GM23338 (cell line): ENCODE measurements around the gene FGFRL1. TPM values are rescaled to one million over a fixed set of nuclear protein-coding genes. Genes with fewer than 3 reads are reported as not detected.

Experiments
- ATAC-seq: fragments of 200-7000 bp; cut with Tn5 transposase; 3 replicates; pipeline ENCODE4 v1.9.1; 2020
- DNase-seq: peaks from one replicate; pipeline ENCODE4 v3.0.0-alpha.2; 2015; ENCODE audit warnings: low spot score
- H2AFZ ChIP-seq: fragments of 200-600 bp; sonication (generic); 2 replicates; pipeline ENCODE4 v1.8.0; 2016; ENCODE audit warnings: antibody characterized with exemption, mild to moderate bottlenecking, moderate library complexity
- H3F3A ChIP-seq: fragments of 200-600 bp; sonication (generic); replicated peaks from 2 replicates; pipeline ENCODE4 v1.8.0; 2017; ENCODE audit warnings: antibody characterized with exemption, mixed run types, low read depth
- H3K27ac ChIP-seq: fragments of 200-600 bp; sonication (generic); 2 replicates; pipeline ENCODE4 v1.6.1; 2016; ENCODE audit warnings: low read depth
- H3K27me3 ChIP-seq: fragments of 200-600 bp; sonication (generic); 2 replicates; pipeline ENCODE4 v1.8.0; 2016; ENCODE audit warnings: mild to moderate bottlenecking, mixed run types, moderate library complexity; ENCODE audit not compliant: insufficient read depth
- H3K36me3 ChIP-seq: fragments of 200-600 bp; sonication (generic); 2 replicates; pipeline ENCODE4 v1.8.0; 2016; ENCODE audit warnings: mild to moderate bottlenecking; ENCODE audit not compliant: insufficient read depth
- H3K4me1 ChIP-seq: fragments of 200-600 bp; sonication (generic); 2 replicates; pipeline ENCODE4 v1.8.0; 2016; ENCODE audit warnings: mild to moderate bottlenecking, moderate library complexity; ENCODE audit not compliant: insufficient read depth
- H3K4me2 ChIP-seq: fragments of 200-600 bp; sonication (generic); 2 replicates; pipeline ENCODE4 v1.7.1; 2017; ENCODE audit warnings: mixed run types
- H3K4me3 ChIP-seq: fragments of 200-600 bp; sonication (generic); 2 replicates; pipeline ENCODE4 v1.6.1; 2016; ENCODE audit warnings: mixed run types
- H3K79me2 ChIP-seq: fragments of 200-600 bp; sonication (generic); replicated peaks from 2 replicates; pipeline ENCODE4 v1.8.0; 2017; ENCODE audit warnings: mild to moderate bottlenecking; ENCODE audit not compliant: insufficient read depth
- H3K9me2 ChIP-seq: fragments of 200-600 bp; sonication (generic); 2 replicates; pipeline ENCODE4 v1.8.0; 2017; ENCODE audit not compliant: insufficient read depth
- H4K20me1 ChIP-seq: fragments of 200-600 bp; sonication (generic); replicated peaks from 2 replicates; pipeline ENCODE4 v1.8.0; 2017; ENCODE audit warnings: mild to moderate bottlenecking; ENCODE audit not compliant: insufficient read depth
- H3K27ac Mint-ChIP-seq: 2 replicates; pipeline ENCODE4 v1.8.0; 2020; ENCODE audit warnings: inconsistent platforms, mild to moderate bottlenecking, moderate library complexity, mixed read lengths
- H3K27me3 Mint-ChIP-seq: 3 replicates; pipeline ENCODE4 v1.8.0; 2022; ENCODE audit warnings: low read depth, mild to moderate bottlenecking, moderate library complexity, mixed read lengths, inconsistent platforms; ENCODE audit not compliant: insufficient read depth, poor library complexity
- H3K36me3 Mint-ChIP-seq: 3 replicates; pipeline ENCODE4 v1.8.0; 2021; ENCODE audit warnings: low read depth, mild to moderate bottlenecking, inconsistent platforms, moderate library complexity, mixed read lengths
- H3K4me1 Mint-ChIP-seq: 3 replicates; pipeline ENCODE4 v1.8.0; 2020; ENCODE audit warnings: mild to moderate bottlenecking, inconsistent platforms, mixed read lengths
- H3K4me3 Mint-ChIP-seq: 3 replicates; pipeline ENCODE4 v1.8.0; 2021; ENCODE audit warnings: moderate library complexity, mild to moderate bottlenecking, inconsistent platforms, mixed read lengths
- H3K9me3 Mint-ChIP-seq: 3 replicates; pipeline ENCODE4 v1.8.0; 2020; ENCODE audit warnings: moderate library complexity, mild to moderate bottlenecking, inconsistent platforms, mixed read lengths
- CREB1 ChIP-seq: fragments of 250-450 bp; sonication (Bioruptor Pico); IDR thresholded peaks from 2 replicates; pipeline ENCODE4 v1.5.0; 2020; ENCODE audit warnings: low read depth, mild to moderate bottlenecking, moderate library complexity
- CTCF ChIP-seq, 2 experiments: fragments of 200-600 bp in 1 of 2; sonication (generic) in 1 of 2; conservative IDR thresholded peaks; 2 replicates each; pipeline versions ENCODE4 v1.5.1 to v1.6.1; 2016 to 2017; ENCODE audit warnings: antibody characterized with exemption in 2 of 2, low read depth in 2 of 2, mild to moderate bottlenecking in 2 of 2, moderate library complexity in 1 of 2
- ETS1 ChIP-seq: IDR thresholded peaks from 2 replicates; pipeline ENCODE4 v1.6.1; 2016; ENCODE audit warnings: antibody characterized with exemption
- EZH2 ChIP-seq: fragments of 200-600 bp; sonication (generic); IDR thresholded peaks from one replicate; pipeline ENCODE4 v1.8.0; 2017; ENCODE audit warnings: antibody characterized with exemption, mild to moderate bottlenecking, low read depth; ENCODE audit not compliant: unreplicated experiment
- EZH2phosphoT487 ChIP-seq: fragments of 200-600 bp; sonication (generic); IDR thresholded peaks from one replicate; pipeline ENCODE4 v1.8.1; 2018; ENCODE audit warnings: antibody characterized with exemption; ENCODE audit not compliant: unreplicated experiment
- JUNB ChIP-seq: IDR thresholded peaks from one replicate; pipeline ENCODE4 v1.6.1; 2016; ENCODE audit warnings: antibody characterized with exemption; ENCODE audit not compliant: unreplicated experiment
- NANOG ChIP-seq: IDR thresholded peaks from 2 replicates; pipeline ENCODE4 v1.6.1; 2016; ENCODE audit warnings: antibody characterized with exemption, borderline replicate concordance
- POLR2AphosphoS5 ChIP-seq: IDR thresholded peaks from 2 replicates; pipeline ENCODE4 v1.6.1; 2016; ENCODE audit warnings: antibody characterized with exemption, low read depth
- REST ChIP-seq: IDR thresholded peaks from one replicate; pipeline ENCODE4 v1.6.1; 2018; ENCODE audit warnings: antibody characterized with exemption; ENCODE audit not compliant: unreplicated experiment
- STAT1 ChIP-seq: IDR thresholded peaks from one replicate; pipeline ENCODE4 v1.6.1; 2016; ENCODE audit warnings: antibody characterized with exemption; ENCODE audit not compliant: unreplicated experiment
- ZNF114 ChIP-seq: fragments of 250-450 bp; sonication (Bioruptor Pico); IDR thresholded peaks from 2 replicates; pipeline ENCODE4 v1.5.0; 2020; ENCODE audit warnings: mild to moderate bottlenecking, moderate library complexity
- ZNF331 ChIP-seq: fragments of 250-450 bp; sonication (Bioruptor Pico); IDR thresholded peaks from 2 replicates; pipeline ENCODE4 v1.5.0; 2020; ENCODE audit warnings: low read depth, mild to moderate bottlenecking, moderate library complexity
- ZNF462 ChIP-seq: fragments of 250-450 bp; sonication (Bioruptor Pico); IDR thresholded peaks from 2 replicates; pipeline ENCODE4 v1.5.0; 2020; ENCODE audit warnings: mild to moderate bottlenecking, moderate library complexity
- polyA plus RNA-seq: library from polyadenylated mRNA; unstranded; fragments of >200 nt; fragmentation: Nextera tagmentation; extraction: Ambion mirVana; gene quantifications from 2 replicates; pipeline ENCODE4 v1.2.1, GENCODE V29; 2016
- total RNA-seq: library from RNA; depleted of rRNA; stranded (reverse); fragments of >200 nt; shearing (Covaris generic); gene quantifications from 2 replicates; pipeline ENCODE4 v1.2.3, GENCODE V29; 2014

Gene FGFRL1
- total and polyA plus RNA-seq, 2 experiments from 2014 or later: 7.0 to 35.8 TPM

- Histone ChIP-seq H3K4me1 (no peaks in the 10 kb centered on the region), H3K9me2 (no peaks in the 10 kb centered on the region), H4K20me1 (no peaks in the 10 kb centered on the region), H3F3A (no peaks in the 10 kb centered on the region), H3K27ac (no peak overlapping the region), H3K36me3 (no peaks in the 10 kb centered on the region), H2AFZ (no peak overlapping the region), H3K4me3 (no peak overlapping the region), H3K79me2 (no peaks in the 10 kb centered on the region), H3K27me3 (no peaks in the 10 kb centered on the region), H3K4me2 (no peak overlapping the region)
- no peak overlapping the region for H3K4me3 Mint-ChIP-seq
- H3K27me3 Mint-ChIP-seq: peaks cover 10% of the 10 kb centered on the region
- TF ChIP-seq REST (no peak), JUNB (no peak), POLR2AphosphoS5 (no peak), EZH2phosphoT487 (no peak), ZNF114 (CRISPR knock-in tag) (no peak), ETS1 (no peak), STAT1 (no peak), CREB1 (no peak), EZH2 (no peak), ZNF331 (CRISPR knock-in tag) (no peak), CTCF (conservative IDR thresholded peaks at IDR 0.05; ENCODE audit: low read depth in 2 of 2) (no peak), ZNF462 (no peak), NANOG (no peak)
- ATAC-seq (peak; percentile 55), DNase-seq (no peak)
- H3K27ac Mint-ChIP-seq: no peak overlapping the region
- H3K36me3 Mint-ChIP-seq: no peaks in the 10 kb centered on the region
- no peaks in the 10 kb centered on the region for H3K9me3 Mint-ChIP-seq
- H3K4me1 Mint-ChIP-seq: peaks cover 13% of the 10 kb centered on the region
These were observed 28.3 kb downstream of the FGFRL1 start for GRCh38 chr4:1039493-1040343.
